ENCODE results near the gene JARID2.

The JARID2 gene

DNA sequence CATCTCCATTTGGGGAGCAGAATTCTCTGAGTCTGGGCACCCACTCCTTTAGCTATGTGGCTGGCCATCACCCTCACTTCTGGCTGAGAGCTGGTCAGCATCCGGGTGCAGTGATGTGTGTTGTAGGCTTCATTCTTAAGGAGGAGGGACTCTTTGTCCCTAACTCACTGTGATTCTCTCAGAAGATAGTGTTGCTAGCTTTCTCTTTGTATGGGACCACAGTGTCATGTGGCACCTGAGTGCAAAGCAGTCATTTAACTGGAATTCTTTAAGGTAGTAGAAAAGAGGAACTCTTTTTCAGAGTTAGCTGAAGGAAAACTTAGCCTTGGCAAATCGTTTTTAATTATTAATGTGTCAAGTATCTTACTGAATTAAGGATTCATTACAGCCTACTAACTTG lies 165.9 kb downstream of the JARID2 start:
- Histone ChIP-seq H3K9me2 (replicated peaks; ENCODE audit: insufficient read depth, low read length) (no peaks in the 10 kb centered on the region), H3K9me3 (ENCODE audit: insufficient read depth, low read length) (no peaks in the 10 kb centered on the region), H3K4me2 (ENCODE audit: low read depth, low read length, poor library complexity, severe bottlenecking) (no peak overlapping the region), H3K4me3 (ENCODE audit: insufficient read depth, low read length, poor library complexity, severe bottlenecking) (no peak overlapping the region), H3K27ac (ENCODE audit: low read depth, low read length) (no peak overlapping the region), H3K79me2 (ENCODE audit: insufficient read depth, low read length) (no peaks in the 10 kb centered on the region), H2AFZ (ENCODE audit: low read depth, low read length, severe bottlenecking) (no peak overlapping the region), H3K36me3 (ENCODE audit: low read length) (no peaks in the 10 kb centered on the region), H4K20me1 (ENCODE audit: low read depth, low read length) (peaks cover 7% of the 10 kb centered on the region; the same call in 1 of the 2 replicates), H3K27me3 (ENCODE audit: low read length) (no peaks in the 10 kb centered on the region), H3F3A (ENCODE audit: insufficient read depth) (no peaks in the 10 kb centered on the region), H3K9ac (ENCODE audit: low read length) (no peak overlapping the region)
- TF ChIP-seq, protein P1, sequence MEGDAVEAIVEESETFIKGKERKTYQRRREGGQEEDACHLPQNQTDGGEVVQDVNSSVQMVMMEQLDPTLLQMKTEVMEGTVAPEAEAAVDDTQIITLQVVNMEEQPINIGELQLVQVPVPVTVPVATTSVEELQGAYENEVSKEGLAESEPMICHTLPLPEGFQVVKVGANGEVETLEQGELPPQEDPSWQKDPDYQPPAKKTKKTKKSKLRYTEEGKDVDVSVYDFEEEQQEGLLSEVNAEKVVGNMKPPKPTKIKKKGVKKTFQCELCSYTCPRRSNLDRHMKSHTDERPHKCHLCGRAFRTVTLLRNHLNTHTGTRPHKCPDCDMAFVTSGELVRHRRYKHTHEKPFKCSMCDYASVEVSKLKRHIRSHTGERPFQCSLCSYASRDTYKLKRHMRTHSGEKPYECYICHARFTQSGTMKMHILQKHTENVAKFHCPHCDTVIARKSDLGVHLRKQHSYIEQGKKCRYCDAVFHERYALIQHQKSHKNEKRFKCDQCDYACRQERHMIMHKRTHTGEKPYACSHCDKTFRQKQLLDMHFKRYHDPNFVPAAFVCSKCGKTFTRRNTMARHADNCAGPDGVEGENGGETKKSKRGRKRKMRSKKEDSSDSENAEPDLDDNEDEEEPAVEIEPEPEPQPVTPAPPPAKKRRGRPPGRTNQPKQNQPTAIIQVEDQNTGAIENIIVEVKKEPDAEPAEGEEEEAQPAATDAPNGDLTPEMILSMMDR (IDR thresholded peaks at IDR 0.05; ENCODE audit: insufficient read depth, low read length, poor library complexity, severe bottlenecking), result no peak
- no peak for TF ChIP-seq EZH2phosphoT487 (conservative IDR thresholded peaks at IDR 0.05; ENCODE audit: low read length)

DNA sequence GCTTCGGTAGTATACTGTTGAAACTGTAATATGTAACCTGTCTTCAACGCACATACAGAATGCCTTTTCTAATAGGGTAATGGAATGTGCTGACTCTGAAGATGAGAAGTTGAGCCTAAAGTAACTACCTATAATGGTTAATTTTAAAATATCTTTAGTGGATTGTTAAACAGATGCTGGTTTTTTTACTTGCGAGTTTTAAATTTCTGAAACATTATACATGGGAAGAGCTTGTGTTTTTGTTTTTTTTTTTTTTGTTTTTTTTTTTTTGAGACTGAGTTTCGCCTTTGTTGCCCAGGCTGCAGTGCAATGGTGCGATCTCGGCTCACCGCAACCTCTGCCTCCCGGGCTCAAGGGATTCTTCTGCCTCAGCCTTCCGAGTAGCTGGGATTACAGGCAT lies 166.9 kb downstream of the JARID2 start:
- no peak overlapping the region for H2AFZ ChIP-seq (ENCODE audit: low read depth, low read length, severe bottlenecking)
- no peak overlapping the region for H3K27ac ChIP-seq (ENCODE audit: low read depth, low read length)
- no peaks in the 10 kb centered on the region for H3F3A ChIP-seq (ENCODE audit: insufficient read depth)
- H3K79me2 ChIP-seq (ENCODE audit: insufficient read depth, low read length), result no peaks in the 10 kb centered on the region
- H4K20me1 ChIP-seq (ENCODE audit: low read depth, low read length), result peaks cover 7% of the 10 kb centered on the region; the same call in 1 of the 2 replicates
- no peaks in the 10 kb centered on the region for H3K27me3 ChIP-seq (ENCODE audit: low read length)
- H3K9me2 ChIP-seq (replicated peaks; ENCODE audit: insufficient read depth, low read length), result no peaks in the 10 kb centered on the region
- H3K9ac ChIP-seq (ENCODE audit: low read length), result no peak overlapping the region
- TF ChIP-seq EZH2phosphoT487 (conservative IDR thresholded peaks at IDR 0.05; ENCODE audit: low read length), result no peak
- TF ChIP-seq, protein P1 (IDR thresholded peaks at IDR 0.05; ENCODE audit: insufficient read depth, low read length, poor library complexity, severe bottlenecking), result no peak
- H3K9me3 ChIP-seq (ENCODE audit: insufficient read depth, low read length), result no peaks in the 10 kb centered on the region; the same call in 1 of the 2 replicates
- H3K4me3 ChIP-seq (ENCODE audit: insufficient read depth, low read length, poor library complexity, severe bottlenecking), result no peak overlapping the region
- no peak overlapping the region for H3K4me2 ChIP-seq (ENCODE audit: low read depth, low read length, poor library complexity, severe bottlenecking)
- H3K36me3 ChIP-seq (ENCODE audit: low read length), result no peaks in the 10 kb centered on the region

DNA sequence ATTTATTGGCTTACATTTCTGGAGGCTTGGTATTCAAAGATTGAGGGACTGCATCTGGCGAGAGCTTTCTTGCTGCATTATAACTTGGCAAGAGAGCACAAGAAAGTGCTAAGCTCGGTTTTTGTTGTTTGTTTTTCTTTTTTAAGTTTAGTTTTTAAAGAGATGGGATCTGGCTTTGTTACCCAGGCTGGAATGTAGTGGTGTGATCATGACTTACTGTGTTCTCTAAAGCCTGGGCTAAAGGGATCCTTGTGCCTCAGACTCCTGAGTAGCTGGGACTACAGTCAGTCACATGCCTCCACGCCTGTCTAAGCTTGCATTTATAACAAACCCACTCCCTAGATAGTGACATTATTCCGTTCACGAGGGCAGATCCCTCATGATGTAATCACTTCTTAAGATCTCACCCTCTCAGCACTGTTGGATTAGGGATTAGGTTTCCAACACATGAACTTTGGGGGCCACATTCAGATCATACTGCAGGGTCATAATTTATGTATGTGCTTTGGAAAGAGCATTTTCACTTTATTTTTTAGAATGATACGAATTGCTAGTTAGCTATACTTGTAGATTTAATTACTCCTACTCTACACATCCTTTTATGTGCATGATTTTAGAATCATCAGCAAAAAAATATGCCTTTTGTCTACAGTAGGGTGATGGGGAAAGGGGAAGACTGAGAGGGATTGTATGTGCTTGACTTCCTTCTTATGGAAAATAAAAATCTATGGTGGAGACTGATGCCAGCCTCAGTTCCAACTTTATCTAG lies 167.8 kb downstream of the JARID2 start:
- Histone ChIP-seq H3K9ac (ENCODE audit: low read length) (no peak overlapping the region), H3K79me2 (ENCODE audit: insufficient read depth, low read length) (no peaks in the 10 kb centered on the region), H3K27ac (ENCODE audit: low read depth, low read length) (no peak overlapping the region)

More for the DNA sequence above, 167.8 kb downstream of the JARID2 start:
- peaks cover 7% of the 10 kb centered on the region; the same call in 1 of the 2 replicates for H4K20me1 ChIP-seq (ENCODE audit: low read depth, low read length)
- no peaks in the 10 kb centered on the region for H3K9me2 ChIP-seq (replicated peaks; ENCODE audit: insufficient read depth, low read length)
- H3K36me3 ChIP-seq (ENCODE audit: low read length), result no peaks in the 10 kb centered on the region
- H3K4me3 ChIP-seq (ENCODE audit: insufficient read depth, low read length, poor library complexity, severe bottlenecking), result no peak overlapping the region
- no peak overlapping the region for H2AFZ ChIP-seq (ENCODE audit: low read depth, low read length, severe bottlenecking)
- no peaks in the 10 kb centered on the region for H3K27me3 ChIP-seq (ENCODE audit: low read length)
- H3F3A ChIP-seq (ENCODE audit: insufficient read depth), result no peaks in the 10 kb centered on the region
- H3K9me3 ChIP-seq (ENCODE audit: insufficient read depth, low read length), result peaks cover 4% of the 10 kb centered on the region
- no peak overlapping the region for H3K4me2 ChIP-seq (ENCODE audit: low read depth, low read length, poor library complexity, severe bottlenecking)
- TF ChIP-seq, protein P1 (IDR thresholded peaks at IDR 0.05; ENCODE audit: insufficient read depth, low read length, poor library complexity, severe bottlenecking), result no peak
- no peak for TF ChIP-seq EZH2phosphoT487 (conservative IDR thresholded peaks at IDR 0.05; ENCODE audit: low read length)

Data from SU-DHL-6 (cell line).